ENCODE results near the gene FAM98B. TPM values are rescaled to one million over a fixed set of nuclear protein-coding genes. Genes with fewer than 3 reads are reported as not detected.

FAM98B gene
- total RNA-seq, 2 donors from 2014 or later: 7.9 to 8.6 TPM

- no peak overlapping the region for H3K27ac ChIP-seq
- DNase-seq (no peak), ATAC-seq (no peak)
- intact Hi-C loops (cut with DNase I): no loop called here
- 72 to 81% methylated on average over 3 of the region's 3 CpGs for WGBS, 2 donors
- no peak for TF ChIP-seq POLR2A (IDR thresholded peaks at IDR 0.05)
- TF ChIP-seq CTCF (IDR thresholded peaks at IDR 0.05): no peak
- H3K4me3 ChIP-seq: no peak overlapping the region
- H3K4me1 ChIP-seq: peaks cover 5% of the 10 kb centered on the region
- H3K36me3 ChIP-seq (replicated peaks in 1 of 2; ENCODE audit: insufficient read depth in 1 of 2, low read depth in 2 of 2): no peaks in the 10 kb centered on the region
- H3K9me3 ChIP-seq: no peaks in the 10 kb centered on the region
- no peaks in the 10 kb centered on the region for H3K27me3 ChIP-seq
Observed at GRCh38 chr15:38532728-38533127, 78.8 kb downstream of the FAM98B start.

GRCh38 chr15:38533416-38533915 lies 79.5 kb downstream of the FAM98B start:
- no peaks in the 10 kb centered on the region for H3K9me3 ChIP-seq
- H3K4me3 ChIP-seq: no peak overlapping the region
- DNase-seq (no peak), ATAC-seq (no peak)
- H3K36me3 ChIP-seq (replicated peaks in 1 of 2; ENCODE audit: insufficient read depth in 1 of 2, low read depth in 2 of 2): no peaks in the 10 kb centered on the region
- intact Hi-C loops (cut with DNase I): no loop called here
- no peaks in the 10 kb centered on the region for H3K27me3 ChIP-seq
- 74 to 75% methylated on average over 6 of the region's 6 CpGs for WGBS, 2 donors
- TF ChIP-seq CTCF (IDR thresholded peaks at IDR 0.05) (no peak), POLR2A (IDR thresholded peaks at IDR 0.05) (no peak)
- H3K27ac ChIP-seq: no peak overlapping the region
- H3K4me1 ChIP-seq: peaks cover 5% of the 10 kb centered on the region

- DNase-seq (no peak), ATAC-seq (no peak)
- H3K36me3 ChIP-seq (replicated peaks in 1 of 2; ENCODE audit: insufficient read depth in 1 of 2, low read depth in 2 of 2): no peaks in the 10 kb centered on the region
- no peaks in the 10 kb centered on the region for H3K27me3 ChIP-seq
- H3K4me1 ChIP-seq: peaks cover 5% of the 10 kb centered on the region
- H3K27ac ChIP-seq: no peak overlapping the region
- no peaks in the 10 kb centered on the region for H3K9me3 ChIP-seq
- H3K4me3 ChIP-seq: no peak overlapping the region
- intact Hi-C loops (cut with DNase I): no loop called here
- no peak for TF ChIP-seq POLR2A (IDR thresholded peaks at IDR 0.05)
- no peak for TF ChIP-seq CTCF (IDR thresholded peaks at IDR 0.05)
Observed at GRCh38 chr15:38533926-38534325, 80.0 kb downstream of the FAM98B start.

- WGBS, 2 donors: 65 to 82% methylated on average over 3 of the region's 3 CpGs
- DNase-seq (no peak), ATAC-seq (no peak)
- Histone ChIP-seq H3K4me1 (peaks cover 5% of the 10 kb centered on the region), H3K27ac (no peak overlapping the region), H3K36me3 (replicated peaks in 1 of 2; ENCODE audit: insufficient read depth in 1 of 2, low read depth in 2 of 2) (no peaks in the 10 kb centered on the region), H3K27me3 (no peaks in the 10 kb centered on the region), H3K9me3 (no peaks in the 10 kb centered on the region), H3K4me3 (no peak overlapping the region)
- no peak for TF ChIP-seq CTCF (IDR thresholded peaks at IDR 0.05)
- intact Hi-C loops (cut with DNase I): no loop called here
Observed at GRCh38 chr15:38534691-38535090, 80.8 kb downstream of the FAM98B start.

- DNase-seq: no peak
- TF ChIP-seq POLR2A (IDR thresholded peaks at IDR 0.05) (no peak), CTCF (IDR thresholded peaks at IDR 0.05) (no peak)
- H3K27ac ChIP-seq: no peak overlapping the region
- no peak for ATAC-seq
- H3K4me1 ChIP-seq: peaks cover 5% of the 10 kb centered on the region
- H3K9me3 ChIP-seq: no peaks in the 10 kb centered on the region
- WGBS, 2 donors: 81 to 88% methylated on average over 8 of the region's 8 CpGs
- no peaks in the 10 kb centered on the region for H3K36me3 ChIP-seq (replicated peaks in 1 of 2; ENCODE audit: insufficient read depth in 1 of 2, low read depth in 2 of 2)
- no peak overlapping the region for H3K4me3 ChIP-seq
- H3K27me3 ChIP-seq: no peaks in the 10 kb centered on the region
- intact Hi-C loops (cut with DNase I): no loop called here
Observed at GRCh38 chr15:38535491-38536200, 81.7 kb downstream of the FAM98B start.

All from body of pancreas (tissue), 4 donors.